HG03139 (cell line): Measurements from ENCODE around the gene CCDC187.
"Not testable (repeated sequence)": the region's sequence is repeated elsewhere in the genome, so short reads cannot be mapped to it uniquely, and the experiment has no call there.

Source experiments
- ATAC-seq: cut with Tn5 transposase; IDR thresholded peaks from one replicate; pipeline ENCODE4 v1.9.1; 2021; ENCODE audit not compliant: unreplicated experiment

CCDC187 gene

GRCh38 chr9:136244969-136245218 is 59.0 kb downstream of the CCDC187 start:
- ATAC-seq = no peak

- no peak for ATAC-seq
Measured at GRCh38 chr9:136244122-136244968, 59.5 kb downstream of the CCDC187 start.

GRCh38 chr9:136243631-136244030 is 60.3 kb downstream of the CCDC187 start:
- no peak for ATAC-seq

GRCh38 chr9:136242918-136243525 is 60.9 kb downstream of the CCDC187 start:
- no peak for ATAC-seq

GRCh38 chr9:136242248-136242647 is 61.6 kb downstream of the CCDC187 start:
- ATAC-seq = no peak

GRCh38 chr9:136241542-136241941 is 62.4 kb downstream of the CCDC187 start:
- ATAC-seq = no peak

GRCh38 chr9:136240941-136241340 is 63.0 kb downstream of the CCDC187 start:
- no peak for ATAC-seq

GRCh38 chr9:136239983-136240330 is 63.9 kb downstream of the CCDC187 start:
- no peak for ATAC-seq

GRCh38 chr9:136239135-136239982 is 64.5 kb downstream of the CCDC187 start:
- ATAC-seq = no peak

- ATAC-seq = no peak
Measured at GRCh38 chr9:136238342-136238732, 65.6 kb downstream of the CCDC187 start.

- no peak for ATAC-seq
Measured at GRCh38 chr9:136237486-136238341, 66.2 kb downstream of the CCDC187 start.

GRCh38 chr9:136236471-136237410 is 67.2 kb downstream of the CCDC187 start:
- ATAC-seq = not testable (repeated sequence)

- no peak for ATAC-seq
Measured at GRCh38 chr9:136235709-136236455, 68.0 kb downstream of the CCDC187 start.

- no peak for ATAC-seq
Measured at GRCh38 chr9:136235171-136235570, 68.7 kb downstream of the CCDC187 start.

- no peak for ATAC-seq
Measured at GRCh38 chr9:136234597-136234996, 69.3 kb downstream of the CCDC187 start.

GRCh38 chr9:136233868-136234267 is 70.0 kb downstream of the CCDC187 start:
- ATAC-seq = no peak

GRCh38 chr9:136233411-136233810 is 70.5 kb downstream of the CCDC187 start:
- ATAC-seq = no peak

GRCh38 chr9:136232969-136233368 is 70.9 kb downstream of the CCDC187 start:
- ATAC-seq = no peak
